ENCODE results near the gene DONSON. TPM values are rescaled to one million over a fixed set of nuclear protein-coding genes. Genes with fewer than 3 reads are reported as not detected.
A peak's percentile ranks its signal among the peaks of the same experiment; 100 is the strongest.

Gene DONSON
- polyA plus RNA-seq, 3 donors, result 0.94 to 8.6 (median 1.5) TPM

- H3K27ac Mint-ChIP-seq, result peak overlapping the region in 3 of 7 donors; percentile 12 to 55 (median 37)
Observed at GRCh38 chr21:33554236-33554981, 34.1 kb downstream of the DONSON start.

More at GRCh38 chr21:33554236-33554981, 34.1 kb downstream of the DONSON start:
- Histone ChIP-seq H3K79me2 (ENCODE audit: insufficient read depth, low read length) (peaks cover 100% of the 10 kb centered on the region), H3K4me3 (replicated peaks in 1 of 3; ENCODE audit: low read depth in 2 of 3, low read length in 3 of 3) (no peak overlapping the region), H3K36me3 (replicated peaks in 1 of 2; ENCODE audit: control insufficient read depth in 1 of 2, insufficient read depth in 2 of 2, low read length in 2 of 2) (peaks cover 91 to 99% of the 10 kb centered on the region in 2 donors), H4K20me1 (ENCODE audit: insufficient read depth, low read length) (peaks cover 99% of the 10 kb centered on the region), H2AFZ (ENCODE audit: insufficient read depth, low read depth, low read length, poor library complexity, severe bottlenecking) (no peak overlapping the region), H3K9ac (ENCODE audit: insufficient read depth, low read length, poor library complexity, severe bottlenecking) (no peak overlapping the region), H3K4me2 (replicated peaks; ENCODE audit: extremely low read depth, low read length, poor library complexity, severe bottlenecking) (no peak overlapping the region), H3K4me1 (ENCODE audit: control insufficient read depth in 1 of 2, insufficient read depth in 2 of 2, low read length in 2 of 2) (no peaks in the 10 kb centered on the region), H3K9me3 (replicated peaks in 1 of 2; ENCODE audit: control insufficient read depth in 1 of 2, insufficient read depth in 1 of 2, low read length in 2 of 2) (no peaks in the 10 kb centered on the region), H3K27ac (ENCODE audit: low read depth in 1 of 2, low read length in 2 of 2) (no peak overlapping the region), H3K27me3 (ENCODE audit: control insufficient read depth in 2 of 2, insufficient read depth in 2 of 2, low read length in 2 of 2) (no peaks in the 10 kb centered on the region)
- peaks cover 85 to 97% of the 10 kb centered on the region in 2 donors for H3K36me3 Mint-ChIP-seq
- H3K27me3 Mint-ChIP-seq (ENCODE audit: low read depth in 3 of 3), result no peaks in the 10 kb centered on the region
- H3K4me3 Mint-ChIP-seq, result no peak overlapping the region
- 99% methylated on average over 18 of the region's 18 CpGs for WGBS (ENCODE audit: insufficient coverage)
- H3K4me1 Mint-ChIP-seq, result peaks cover 7% of the 10 kb centered on the region
- no peak for DNase-seq
- no peak for TF ChIP-seq CTCF (IDR thresholded peaks at IDR 0.05)
- intact Hi-C loops (cut with micrococcal nuclease), result no loop called here
- H3K9me3 Mint-ChIP-seq, result peaks cover 0 to 6% (median 0%) of the 10 kb centered on the region in 7 donors

Data from CD14-positive monocyte (primary cell).